Cerebellar cortex (tissue), 1 donor: Measurements from ENCODE around the gene DARS1.
A peak's percentile ranks its signal among the peaks of the same experiment; 100 is the strongest.

ENCODE experiments used
- DNase-seq: peaks from one replicate; pipeline ENCODE4 v3.0.0-alpha.2; 2015; ENCODE audit warnings: low spot score

Gene DARS1

GRCh38 chr2:135985018-135985825 lies at the start of gene DARS1:
Gene DARS1 (minus strand): TSS chr2:135985626. CDS start chr2:135985468, 158 bp downstream.
- DNase-seq: peak; percentile 87

GRCh38 chr2:136034629-136035028 lies 49.2 kb upstream of the DARS1 start:
- DNase-seq: no peak

- DNase-seq: no peak
These were observed 47.5 kb upstream of the DARS1 start for GRCh38 chr2:136032817-136033535.

- DNase-seq: no peak
These were observed 46.8 kb upstream of the DARS1 start for GRCh38 chr2:136032192-136032591.

GRCh38 chr2:136031711-136032110 lies 46.3 kb upstream of the DARS1 start:
- DNase-seq: no peak

GRCh38 chr2:136030406-136030805 lies 45.0 kb upstream of the DARS1 start:
- no peak for DNase-seq

GRCh38 chr2:136029149-136029548 lies 43.7 kb upstream of the DARS1 start:
- DNase-seq: no peak

- no peak for DNase-seq
These were observed 42.6 kb upstream of the DARS1 start for GRCh38 chr2:136028001-136028400.

GRCh38 chr2:136027112-136027511 lies 41.7 kb upstream of the DARS1 start:
- no peak for DNase-seq

- DNase-seq: peak; percentile 57
These were observed 39.9 kb upstream of the DARS1 start for GRCh38 chr2:136025057-136025973.

- no peak for DNase-seq
These were observed 39.2 kb upstream of the DARS1 start for GRCh38 chr2:136024616-136025015.

- DNase-seq: no peak
These were observed 38.8 kb upstream of the DARS1 start for GRCh38 chr2:136024185-136024584.

- DNase-seq: no peak
These were observed 38.0 kb upstream of the DARS1 start for GRCh38 chr2:136023416-136023815.

GRCh38 chr2:136022396-136023146 lies 37.1 kb upstream of the DARS1 start:
- no peak for DNase-seq

GRCh38 chr2:136021976-136022375 lies 36.5 kb upstream of the DARS1 start:
- DNase-seq: no peak

GRCh38 chr2:136021406-136021805 lies 36.0 kb upstream of the DARS1 start:
- no peak for DNase-seq

GRCh38 chr2:136020831-136021230 lies 35.4 kb upstream of the DARS1 start:
- no peak for DNase-seq

GRCh38 chr2:136019825-136020224 lies 34.4 kb upstream of the DARS1 start:
- no peak for DNase-seq

GRCh38 chr2:136019306-136019705 lies 33.9 kb upstream of the DARS1 start:
- DNase-seq: no peak

- DNase-seq: no peak
These were observed 32.4 kb upstream of the DARS1 start for GRCh38 chr2:136017786-136018185.

GRCh38 chr2:136016836-136017235 lies 31.4 kb upstream of the DARS1 start:
- DNase-seq: no peak

- no peak for DNase-seq
These were observed 31.0 kb upstream of the DARS1 start for GRCh38 chr2:136016427-136016826.
